Karpas-422 (cell line): ENCODE results near the gene FLT1. TPM values are rescaled to one million over a fixed set of nuclear protein-coding genes. Genes with fewer than 3 reads are reported as not detected.

Experiments
- DNase-seq: peaks from one replicate; pipeline ENCODE4 v3.0.0-alpha.2; 2015
- H2AFZ ChIP-seq: fragments of 200-600 bp; sonication (generic); 2 replicates; pipeline ENCODE4 v1.6.1; 2014; ENCODE audit warnings: antibody characterized with exemption, low read length, mixed read lengths
- H3K27ac ChIP-seq: fragments of 200-600 bp; sonication (generic); 2 replicates; pipeline ENCODE4 v1.5.1; 2014; ENCODE audit warnings: mild to moderate bottlenecking, low read length, moderate library complexity
- H3K27me3 ChIP-seq: fragments of 200-600 bp; sonication (generic); 2 replicates; pipeline ENCODE4 v1.6.1; 2014; ENCODE audit warnings: low read length, mixed read lengths
- H3K36me3 ChIP-seq: fragments of 200-600 bp; sonication (generic); 2 replicates; pipeline ENCODE4 v1.6.1; 2014; ENCODE audit warnings: low read length, mixed read lengths; ENCODE audit not compliant: insufficient read depth
- H3K4me1 ChIP-seq: fragments of 200-600 bp; sonication (generic); 2 replicates; pipeline ENCODE4 v1.6.1; 2014; ENCODE audit warnings: mild to moderate bottlenecking, low read length, mixed read lengths
- H3K4me2 ChIP-seq: fragments of 200-600 bp; sonication (generic); 2 replicates; pipeline ENCODE4 v1.6.1; 2014; ENCODE audit warnings: low read length, low read depth, mild to moderate bottlenecking; ENCODE audit not compliant: poor library complexity, severe bottlenecking
- H3K4me3 ChIP-seq: fragments of 200-600 bp; sonication (generic); 2 replicates; pipeline ENCODE4 v1.5.1; 2014; ENCODE audit warnings: mild to moderate bottlenecking, antibody characterized with exemption, low read length, mixed read lengths
- H3K79me2 ChIP-seq: fragments of 200-600 bp; sonication (generic); 2 replicates; pipeline ENCODE4 v1.6.1; 2014; ENCODE audit warnings: mild to moderate bottlenecking, low read length, mixed read lengths
- H3K9ac ChIP-seq: fragments of 200-600 bp; sonication (generic); 2 replicates; pipeline ENCODE4 v1.6.0; 2014; ENCODE audit warnings: low read length
- H3K9me2 ChIP-seq: fragments of 200-600 bp; sonication (generic), shearing (Covaris generic); replicated peaks from 2 replicates; pipeline ENCODE4 v1.6.0; 2014; ENCODE audit warnings: mild to moderate bottlenecking, low read length, moderate library complexity; ENCODE audit not compliant: insufficient read depth
- H3K9me3 ChIP-seq: fragments of 300-700, 200-600 bp; sonication (generic); 2 replicates; pipeline ENCODE4 v1.6.1; 2014; ENCODE audit warnings: low read length, mixed read lengths
- H4K20me1 ChIP-seq: fragments of 200-600 bp; sonication (generic); 2 replicates; pipeline ENCODE4 v1.6.1; 2014; ENCODE audit warnings: mild to moderate bottlenecking, antibody characterized with exemption, low read length, low read depth; ENCODE audit not compliant: insufficient read depth
- total RNA-seq: library from RNA; depleted of rRNA; stranded (reverse); fragments of >200 nt; shearing (Covaris generic); gene quantifications from 2 replicates; pipeline ENCODE4 v1.2.3, GENCODE V29; 2014; ENCODE audit warnings: low replicate concordance

FLT1 gene
- total RNA-seq, 1 experiment from 2014 or later = not detected

DNA sequence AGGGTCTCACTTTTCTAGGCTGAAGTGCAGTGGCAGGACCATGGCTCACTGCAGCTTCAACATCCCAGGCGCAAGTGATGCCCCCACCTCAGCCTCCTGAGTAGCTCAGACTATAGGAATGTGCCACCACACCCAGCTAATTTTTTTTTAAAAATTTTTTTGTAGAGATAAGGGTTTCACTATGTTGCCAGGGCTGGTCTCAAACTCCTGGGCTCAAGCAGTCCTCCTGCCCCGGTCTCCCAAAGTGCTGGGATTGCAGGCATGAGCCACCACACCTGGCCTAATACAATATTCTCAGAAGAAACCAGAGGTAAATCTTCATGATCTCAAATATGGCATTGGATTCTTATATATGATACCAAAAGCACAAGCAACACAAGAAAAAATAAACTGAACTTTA, 47.7 kb downstream of the FLT1 start:
- Histone ChIP-seq H4K20me1 (no peaks in the 10 kb centered on the region), H3K27me3 (no peaks in the 10 kb centered on the region), H3K9me3 (no peaks in the 10 kb centered on the region), H3K27ac (no peak overlapping the region), H3K36me3 (no peaks in the 10 kb centered on the region), H3K9ac (no peak overlapping the region), H3K4me3 (no peak overlapping the region), H3K4me2 (no peak overlapping the region), H3K79me2 (no peaks in the 10 kb centered on the region), H3K4me1 (no peaks in the 10 kb centered on the region), H3K9me2 (no peaks in the 10 kb centered on the region), H2AFZ (no peak overlapping the region)
- DNase-seq = no peak

DNA sequence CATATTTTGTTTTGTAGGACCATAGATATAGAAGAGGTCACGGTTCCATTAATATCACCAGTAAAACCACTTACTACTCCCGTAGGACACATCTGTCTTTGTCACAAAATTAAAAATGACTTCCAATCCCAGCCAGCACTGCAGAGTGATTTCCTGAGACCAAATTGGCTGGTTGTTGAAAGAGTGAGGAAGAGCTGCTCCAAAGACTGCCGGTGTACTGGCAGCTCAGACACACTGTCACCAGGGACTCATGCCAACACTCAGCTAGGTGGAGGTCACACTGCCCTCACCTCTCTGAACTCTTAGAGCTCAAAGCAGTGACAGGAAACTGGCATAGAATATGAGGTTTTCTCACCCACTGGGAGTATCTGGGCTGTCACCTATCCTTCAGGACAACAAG, 52.1 kb downstream of the FLT1 start:
- Histone ChIP-seq H3K79me2 (no peaks in the 10 kb centered on the region), H3K27ac (no peak overlapping the region), H2AFZ (no peak overlapping the region), H3K4me3 (no peak overlapping the region), H3K9me3 (no peaks in the 10 kb centered on the region), H4K20me1 (no peaks in the 10 kb centered on the region), H3K4me1 (no peaks in the 10 kb centered on the region), H3K4me2 (no peak overlapping the region), H3K27me3 (no peaks in the 10 kb centered on the region), H3K36me3 (no peaks in the 10 kb centered on the region), H3K9me2 (no peaks in the 10 kb centered on the region), H3K9ac (no peak overlapping the region)
- DNase-seq = no peak

DNA sequence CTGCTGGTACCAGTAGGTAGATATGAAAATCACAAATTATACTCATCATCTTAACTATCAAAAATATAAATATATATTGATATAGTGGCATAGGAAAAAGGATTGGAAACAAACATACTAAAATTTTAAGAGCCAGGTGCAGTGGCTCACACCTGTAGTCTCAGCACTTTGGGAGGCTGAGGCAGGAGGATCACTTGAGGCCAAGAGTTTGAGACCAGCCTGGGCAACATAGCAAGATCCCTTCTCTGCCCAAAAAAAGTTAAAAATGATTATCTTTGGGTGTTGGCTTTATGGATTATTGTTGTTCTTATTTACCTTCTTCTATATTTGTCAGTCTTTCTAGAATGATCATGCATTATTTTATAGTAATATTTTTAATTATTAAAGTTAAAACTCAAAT, 53.4 kb downstream of the FLT1 start:
- H4K20me1 ChIP-seq = no peaks in the 10 kb centered on the region
- no peaks in the 10 kb centered on the region for H3K9me3 ChIP-seq
- H3K4me2 ChIP-seq = no peak overlapping the region
- H3K36me3 ChIP-seq = no peaks in the 10 kb centered on the region
- no peak for DNase-seq
- no peak overlapping the region for H3K27ac ChIP-seq
- no peaks in the 10 kb centered on the region for H3K79me2 ChIP-seq
- no peak overlapping the region for H3K9ac ChIP-seq
- H3K4me1 ChIP-seq = no peaks in the 10 kb centered on the region
- H3K9me2 ChIP-seq = no peaks in the 10 kb centered on the region
- no peak overlapping the region for H2AFZ ChIP-seq
- no peaks in the 10 kb centered on the region for H3K27me3 ChIP-seq
- H3K4me3 ChIP-seq = no peak overlapping the region

DNA sequence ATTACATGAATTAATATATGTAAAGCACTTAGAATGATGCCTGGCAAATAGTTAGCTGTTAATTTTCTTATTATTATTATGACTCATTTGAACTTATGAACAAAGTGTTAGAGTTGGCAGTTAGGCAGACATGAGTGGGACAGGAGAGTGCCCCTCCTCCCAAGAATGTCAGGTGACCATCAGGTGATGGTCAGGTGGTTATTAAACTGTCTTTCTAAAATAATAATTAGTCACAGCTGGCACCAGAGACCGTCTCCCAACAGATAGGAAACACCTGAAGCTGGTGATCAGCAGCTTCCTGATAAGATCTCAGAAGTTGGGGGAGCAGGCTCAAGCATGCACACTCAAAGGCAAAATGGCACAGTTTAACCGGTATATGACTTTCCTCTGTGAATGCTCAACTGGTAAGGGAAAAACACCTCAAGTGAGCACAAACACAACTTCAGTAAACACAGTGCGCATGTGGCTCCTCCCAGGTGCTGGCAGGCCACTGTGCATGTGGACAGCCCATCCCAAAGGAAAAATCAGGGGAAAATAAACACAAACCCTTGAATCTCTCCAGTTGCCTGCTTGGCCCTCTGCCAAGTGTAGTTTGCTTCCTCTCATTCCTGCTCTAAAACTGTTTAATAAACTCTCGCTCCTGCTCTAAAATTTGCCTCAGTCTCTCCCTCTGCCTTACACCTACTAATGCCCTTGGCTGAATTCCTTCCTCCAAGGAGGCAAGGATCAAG, 54.0 kb downstream of the FLT1 start:
- Histone ChIP-seq H3K4me1 (no peaks in the 10 kb centered on the region), H3K9me3 (no peaks in the 10 kb centered on the region), H3K27me3 (no peaks in the 10 kb centered on the region), H3K4me3 (no peak overlapping the region), H3K27ac (no peak overlapping the region), H4K20me1 (no peaks in the 10 kb centered on the region), H3K9me2 (no peaks in the 10 kb centered on the region), H3K79me2 (no peaks in the 10 kb centered on the region), H3K36me3 (no peaks in the 10 kb centered on the region), H3K4me2 (no peak overlapping the region), H3K9ac (no peak overlapping the region), H2AFZ (no peak overlapping the region)
- no peak for DNase-seq

DNA sequence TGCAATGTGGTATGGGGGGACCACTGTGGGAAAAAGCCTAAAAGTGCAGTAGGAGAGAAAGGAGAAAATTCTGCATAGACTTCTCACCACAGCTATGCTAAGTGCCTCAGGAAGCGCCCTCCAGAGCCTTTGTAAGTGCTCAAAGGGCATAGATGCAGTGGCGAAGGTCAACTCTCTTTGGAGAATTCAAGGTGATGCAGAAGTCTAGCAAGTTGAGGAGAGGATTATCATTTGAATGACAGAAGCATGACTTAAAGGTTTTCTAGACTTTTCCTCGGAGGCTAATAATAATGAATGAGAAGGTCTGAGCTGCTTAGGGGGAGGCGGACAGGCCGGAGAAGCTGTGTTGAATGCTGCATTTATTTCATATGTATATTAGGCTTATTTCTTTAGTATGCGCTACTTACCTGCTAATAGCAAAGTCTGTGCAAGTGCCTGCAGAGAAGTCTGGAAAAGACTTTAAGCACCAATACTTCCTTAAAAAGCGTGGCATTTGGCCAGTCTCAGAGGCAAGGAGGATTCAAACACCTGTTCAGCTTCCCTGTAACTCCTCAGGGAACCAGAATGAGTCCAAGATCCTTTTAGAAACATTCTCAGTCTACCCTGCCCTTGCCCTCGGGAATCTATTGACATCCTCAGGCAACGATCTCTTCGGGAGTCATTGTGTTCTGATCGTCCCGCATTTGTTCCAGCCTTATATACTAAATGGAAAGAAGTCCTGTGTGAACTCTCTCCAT, 56.2 kb downstream of the FLT1 start:
- Histone ChIP-seq H3K27me3 (no peaks in the 10 kb centered on the region), H3K4me1 (no peaks in the 10 kb centered on the region), H3K36me3 (no peaks in the 10 kb centered on the region), H3K9ac (no peak overlapping the region), H3K27ac (no peak overlapping the region), H3K4me3 (no peak overlapping the region), H2AFZ (no peak overlapping the region), H3K9me3 (no peaks in the 10 kb centered on the region), H3K4me2 (no peak overlapping the region), H3K79me2 (no peaks in the 10 kb centered on the region), H3K9me2 (no peaks in the 10 kb centered on the region), H4K20me1 (no peaks in the 10 kb centered on the region)
- DNase-seq = no peak

DNA sequence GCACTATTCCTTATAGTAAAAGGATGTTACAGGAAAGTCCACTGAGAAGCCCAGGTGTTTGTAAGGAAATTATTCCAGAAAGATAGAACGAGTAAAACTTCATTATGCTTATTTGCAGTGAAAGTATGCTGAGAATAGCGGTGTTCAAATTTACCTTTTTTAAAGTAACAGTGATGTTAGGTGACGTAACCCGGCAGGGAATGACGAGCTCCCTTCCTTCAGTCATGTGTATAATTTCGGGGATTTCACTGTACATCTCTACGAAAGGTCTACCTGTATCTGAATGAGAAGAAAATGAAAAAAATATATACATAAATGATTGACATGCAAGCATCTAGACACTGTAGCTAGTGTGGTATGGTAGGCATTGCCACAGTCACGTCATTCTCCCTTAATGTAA, 56.9 kb downstream of the FLT1 start:
- Histone ChIP-seq H4K20me1 (no peaks in the 10 kb centered on the region), H2AFZ (no peak overlapping the region), H3K9ac (no peak overlapping the region), H3K36me3 (no peaks in the 10 kb centered on the region), H3K79me2 (no peaks in the 10 kb centered on the region), H3K9me2 (no peaks in the 10 kb centered on the region), H3K9me3 (no peaks in the 10 kb centered on the region), H3K4me1 (no peaks in the 10 kb centered on the region), H3K4me3 (no peak overlapping the region), H3K27me3 (no peaks in the 10 kb centered on the region), H3K4me2 (no peak overlapping the region), H3K27ac (no peak overlapping the region)
- no peak for DNase-seq

DNA sequence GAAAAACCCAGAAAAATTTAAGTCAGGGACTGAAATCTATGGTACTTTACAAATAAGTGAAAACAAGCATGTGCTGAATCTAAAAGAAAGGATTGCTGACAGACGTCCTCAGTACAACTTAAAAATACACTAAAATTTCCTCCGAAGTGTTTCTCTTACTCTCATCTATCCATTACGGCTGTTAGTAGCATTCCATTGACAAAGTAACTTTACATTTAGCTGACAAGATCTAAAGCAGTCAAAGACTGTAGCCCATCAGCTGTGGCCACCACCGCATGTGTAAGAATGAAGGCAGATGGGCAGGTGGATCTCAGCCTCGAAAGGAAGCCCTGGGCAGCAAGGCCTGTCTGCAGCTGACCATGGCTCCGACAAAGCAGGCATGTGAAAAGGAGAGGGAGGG, 59.0 kb downstream of the FLT1 start:
- Histone ChIP-seq H3K4me3 (no peak overlapping the region), H3K4me1 (no peaks in the 10 kb centered on the region), H3K9me3 (no peaks in the 10 kb centered on the region), H3K9me2 (no peaks in the 10 kb centered on the region), H3K4me2 (no peak overlapping the region), H4K20me1 (no peaks in the 10 kb centered on the region), H3K9ac (no peak overlapping the region), H2AFZ (no peak overlapping the region), H3K79me2 (no peaks in the 10 kb centered on the region), H3K27ac (no peak overlapping the region), H3K36me3 (no peaks in the 10 kb centered on the region), H3K27me3 (no peaks in the 10 kb centered on the region)
- DNase-seq = no peak

DNA sequence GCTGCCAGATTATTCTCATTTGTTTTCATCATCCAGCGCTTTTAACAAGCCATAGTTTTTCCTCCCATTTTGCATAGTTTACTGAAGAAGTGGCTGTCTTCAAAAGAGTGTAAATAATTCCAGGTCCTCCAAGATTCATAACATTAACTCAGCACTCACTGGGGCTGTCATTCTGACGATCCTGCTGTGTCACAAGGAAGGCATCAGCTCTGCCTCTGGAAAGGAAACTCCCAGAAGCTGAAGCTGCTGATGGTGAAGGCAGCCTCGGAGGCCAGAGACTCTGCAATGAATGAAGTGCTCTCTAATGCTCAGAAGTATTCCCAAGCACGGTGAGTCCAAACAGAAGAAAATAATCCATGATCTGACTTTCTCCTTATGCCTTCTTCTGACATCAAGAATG, 60.0 kb downstream of the FLT1 start:
- no peak overlapping the region for H3K4me3 ChIP-seq
- H4K20me1 ChIP-seq = no peaks in the 10 kb centered on the region
- H3K79me2 ChIP-seq = no peaks in the 10 kb centered on the region
- H2AFZ ChIP-seq = no peak overlapping the region
- DNase-seq = no peak
- H3K36me3 ChIP-seq = no peaks in the 10 kb centered on the region
- H3K9me3 ChIP-seq = no peaks in the 10 kb centered on the region
- H3K9ac ChIP-seq = no peak overlapping the region
- H3K27ac ChIP-seq = no peak overlapping the region
- H3K27me3 ChIP-seq = no peaks in the 10 kb centered on the region
- H3K9me2 ChIP-seq = no peaks in the 10 kb centered on the region
- H3K4me1 ChIP-seq = no peaks in the 10 kb centered on the region
- no peak overlapping the region for H3K4me2 ChIP-seq
